GM12874 (cell line): ENCODE measurements around the gene RAE1.
A peak's percentile ranks its signal among the peaks of the same experiment; 100 is the strongest.

Experiments
- TF ChIP-seq, protein P1 (sequence below): IDR thresholded peaks from 2 replicates; pipeline ENCODE4 v1.5.1; 2011; ENCODE audit warnings: low read depth, mild to moderate bottlenecking, control low read depth, low read length, moderate library complexity; ENCODE audit not compliant: insufficient read depth

The RAE1 gene

GRCh38 chr20:57377350-57377749, 26.3 kb downstream of the RAE1 start:
- TF ChIP-seq, protein P1, sequence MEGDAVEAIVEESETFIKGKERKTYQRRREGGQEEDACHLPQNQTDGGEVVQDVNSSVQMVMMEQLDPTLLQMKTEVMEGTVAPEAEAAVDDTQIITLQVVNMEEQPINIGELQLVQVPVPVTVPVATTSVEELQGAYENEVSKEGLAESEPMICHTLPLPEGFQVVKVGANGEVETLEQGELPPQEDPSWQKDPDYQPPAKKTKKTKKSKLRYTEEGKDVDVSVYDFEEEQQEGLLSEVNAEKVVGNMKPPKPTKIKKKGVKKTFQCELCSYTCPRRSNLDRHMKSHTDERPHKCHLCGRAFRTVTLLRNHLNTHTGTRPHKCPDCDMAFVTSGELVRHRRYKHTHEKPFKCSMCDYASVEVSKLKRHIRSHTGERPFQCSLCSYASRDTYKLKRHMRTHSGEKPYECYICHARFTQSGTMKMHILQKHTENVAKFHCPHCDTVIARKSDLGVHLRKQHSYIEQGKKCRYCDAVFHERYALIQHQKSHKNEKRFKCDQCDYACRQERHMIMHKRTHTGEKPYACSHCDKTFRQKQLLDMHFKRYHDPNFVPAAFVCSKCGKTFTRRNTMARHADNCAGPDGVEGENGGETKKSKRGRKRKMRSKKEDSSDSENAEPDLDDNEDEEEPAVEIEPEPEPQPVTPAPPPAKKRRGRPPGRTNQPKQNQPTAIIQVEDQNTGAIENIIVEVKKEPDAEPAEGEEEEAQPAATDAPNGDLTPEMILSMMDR, result no peak

GRCh38 chr20:57378107-57378506, 27.1 kb downstream of the RAE1 start:
- TF ChIP-seq, protein P1, result no peak

DNA sequence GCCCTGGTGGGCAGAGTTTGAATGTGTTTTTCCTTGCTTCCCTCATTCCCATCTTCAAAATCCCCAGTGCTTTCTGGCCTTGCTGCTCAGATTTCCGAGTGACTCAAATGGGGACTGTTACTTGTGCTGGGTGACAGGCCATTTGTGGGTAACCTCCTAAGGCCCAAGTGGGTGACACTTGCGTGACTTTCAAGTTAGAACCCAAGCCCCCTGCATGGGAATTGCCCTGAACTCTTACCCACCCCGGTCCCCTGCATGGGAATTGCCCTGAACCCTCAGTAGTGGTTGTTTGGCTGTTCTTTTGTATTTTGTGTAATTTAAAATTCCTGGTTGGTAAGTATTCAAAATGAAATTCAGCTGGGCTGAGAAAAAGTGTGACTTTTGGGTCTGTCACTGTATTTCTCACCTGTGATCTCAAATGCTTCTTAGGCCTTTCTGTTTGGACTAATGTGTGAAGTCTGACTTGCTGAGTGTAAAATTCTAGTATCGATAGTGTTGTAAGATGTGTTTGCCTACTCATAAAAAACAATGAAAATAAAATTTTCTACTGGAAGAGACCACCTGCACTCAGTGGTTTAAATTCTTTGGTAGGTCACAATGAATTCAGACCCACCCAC, 27.7 kb downstream of the RAE1 start:
- TF ChIP-seq, protein P1, result no peak

DNA sequence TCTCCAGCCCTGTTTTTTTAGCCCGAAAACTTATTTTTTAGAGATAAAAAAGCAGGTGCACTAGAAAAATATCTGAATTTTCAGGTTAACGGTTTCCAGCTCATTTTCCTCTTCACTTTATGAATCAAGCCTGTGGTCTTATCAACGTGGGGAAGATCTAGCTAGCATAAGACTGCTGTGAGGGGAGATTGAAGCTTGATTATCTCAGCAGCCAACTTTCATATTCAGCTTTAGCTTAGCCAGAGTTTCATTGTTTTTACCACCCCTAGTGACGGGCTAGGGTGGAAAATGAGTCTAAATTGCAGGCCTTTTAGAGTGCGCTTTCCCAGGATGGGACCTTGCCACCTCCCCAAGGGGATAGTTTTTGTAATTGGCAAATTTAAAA, 28.2 kb downstream of the RAE1 start:
- TF ChIP-seq, protein P1, result no peak

DNA sequence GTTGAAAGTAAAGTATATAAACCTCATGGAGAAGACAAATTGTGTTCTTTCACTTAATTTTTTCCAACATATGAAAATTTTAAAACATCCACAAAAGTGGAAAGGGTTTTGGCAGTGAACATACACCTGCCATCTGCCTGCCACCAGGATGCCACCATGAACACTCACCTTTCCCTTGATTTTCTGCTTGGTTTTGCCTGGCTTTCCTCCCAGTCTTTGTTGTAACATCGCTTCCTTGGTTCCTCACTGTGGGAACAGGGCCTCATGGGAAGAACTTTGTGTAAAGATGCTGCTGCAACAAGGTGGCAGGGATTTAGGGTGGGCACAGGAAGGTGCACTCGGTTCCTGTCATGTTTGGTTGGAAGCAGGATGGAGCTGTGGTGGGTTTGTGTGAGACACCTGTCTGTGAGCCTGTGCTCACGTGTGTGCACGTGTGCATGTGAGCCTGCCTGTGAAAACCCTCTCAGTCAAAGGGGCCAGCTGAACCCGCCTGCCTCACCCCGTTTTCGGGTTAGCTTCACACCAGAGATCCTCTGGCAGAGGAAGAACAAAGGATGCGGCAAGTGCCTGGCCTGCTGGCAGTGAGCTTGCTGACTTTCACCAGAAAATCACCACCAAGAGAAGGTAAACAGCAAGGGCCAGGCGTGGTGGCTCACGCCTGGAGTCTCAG, 29.2 kb downstream of the RAE1 start:
- TF ChIP-seq, protein P1, result no peak

GRCh38 chr20:57381596-57382503, 30.8 kb downstream of the RAE1 start:
- TF ChIP-seq, protein P1, result peak; percentile 88

DNA sequence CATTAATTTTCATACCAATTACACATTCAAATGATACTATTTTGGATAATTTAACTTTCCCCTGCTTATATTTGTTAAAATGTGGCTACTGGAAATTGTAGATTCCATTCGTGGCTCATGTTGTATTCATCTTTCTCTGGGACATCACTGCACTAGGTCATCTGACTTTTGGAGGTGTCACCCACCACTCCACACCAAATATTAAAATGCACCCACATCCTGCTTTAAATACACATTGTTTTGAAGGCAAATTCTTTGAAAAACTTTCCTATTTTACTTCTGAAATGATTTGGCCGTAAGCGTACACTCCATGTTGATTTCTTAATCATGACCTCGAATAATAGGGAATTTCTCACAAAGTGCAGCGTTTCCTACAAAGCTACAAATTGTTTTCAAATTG, 31.5 kb downstream of the RAE1 start:
- TF ChIP-seq, protein P1, result no peak
